Measurements from ENCODE around the gene SERINC4. TPM values are rescaled to one million over a fixed set of nuclear protein-coding genes. Genes with fewer than 3 reads are reported as not detected.
"Not testable (repeated sequence)": the region's sequence is repeated elsewhere in the genome, so short reads cannot be mapped to it uniquely, and the experiment has no call there.

The SERINC4 gene
- total RNA-seq (0.13 TPM), polyA plus RNA-seq (ENCODE audit: insufficient read depth, low read depth, low replicate concordance) (0.47 TPM)
- long read RNA-seq, donor 1, result 0 reads
- long read RNA-seq, donor 2, result 0 reads
- long read RNA-seq, donor 3, partial matches to known transcripts, result 54 of 235 reads
- long read RNA-seq, donor 3, other reads (novel, unspliced or antisense), result 181 of 235 reads
- long read RNA-seq, donor 4, result 0 reads
- long read RNA-seq, donor 5, result 0 reads
- long read RNA-seq, donor 6, result 0 reads
- long read RNA-seq, donor 7, partial matches to known transcripts, result 0 of 1 reads
- long read RNA-seq, donor 7, other reads (novel, unspliced or antisense), result 1 of 1 reads
- long read RNA-seq, donor 8, result 0 reads
- long read RNA-seq, donor 9, result 0 reads
- long read RNA-seq, donor 10, result 0 reads

DNA sequence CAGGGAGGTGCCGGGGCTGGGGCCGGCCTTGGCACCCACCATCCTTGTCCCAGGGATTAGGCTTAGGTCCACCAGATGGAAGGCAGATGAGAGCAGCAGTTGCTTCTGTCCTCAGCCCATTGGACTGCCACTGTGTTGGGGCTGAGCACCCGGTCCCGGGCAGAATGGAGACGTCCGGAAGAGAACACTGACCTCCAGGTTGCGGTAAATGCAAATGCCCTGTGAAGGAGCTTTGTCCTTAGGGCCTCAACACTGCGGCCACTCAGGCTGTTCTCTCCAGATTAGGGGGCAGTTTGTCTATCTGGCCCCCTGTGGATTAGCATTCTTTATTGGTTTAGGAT is at the start of gene SERINC4:
Gene SERINC4 (minus strand): TSS at position 276 of the 341 bp plus-strand sequence. CDS start 234 bp downstream, at position 42.
- Histone ChIP-seq H3K27ac (ENCODE audit: low read depth in 2 of 2, low read length in 2 of 2) (peak within 1 kb of the TSS; percentile 98 to 100), H3K36me3 (ENCODE audit: control insufficient read depth in 2 of 3, insufficient read depth in 3 of 3, low read length in 3 of 3) (peaks cover 4 to 22% (median 18%) of the 10 kb centered on the region in 3 donors), H3K9ac (ENCODE audit: low read length in 3 of 3) (peak within 1 kb of the TSS; percentile 96 to 97 (median 97)), H3K9me3 (ENCODE audit: control insufficient read depth in 2 of 3, insufficient read depth in 1 of 3, low read length in 3 of 3) (no peaks in the 10 kb centered on the region), H3K27me3 (ENCODE audit: control insufficient read depth, insufficient read depth, low read length) (no peaks in the 10 kb centered on the region), H3K4me1 (ENCODE audit: control insufficient read depth in 2 of 3, insufficient read depth in 2 of 3, low read depth in 1 of 3, low read length in 3 of 3) (peaks cover 0 to 28% (median 22%) of the 10 kb centered on the region in 3 donors), H3K4me3 (ENCODE audit: low read length in 3 of 3) (peak within 1 kb of the TSS; percentile 97 to 99 (median 98))
- no peak for FAIRE-seq
- DNase-seq, result peak in 1 of 5 donors; percentile 62
- TF ChIP-seq, protein P1, sequence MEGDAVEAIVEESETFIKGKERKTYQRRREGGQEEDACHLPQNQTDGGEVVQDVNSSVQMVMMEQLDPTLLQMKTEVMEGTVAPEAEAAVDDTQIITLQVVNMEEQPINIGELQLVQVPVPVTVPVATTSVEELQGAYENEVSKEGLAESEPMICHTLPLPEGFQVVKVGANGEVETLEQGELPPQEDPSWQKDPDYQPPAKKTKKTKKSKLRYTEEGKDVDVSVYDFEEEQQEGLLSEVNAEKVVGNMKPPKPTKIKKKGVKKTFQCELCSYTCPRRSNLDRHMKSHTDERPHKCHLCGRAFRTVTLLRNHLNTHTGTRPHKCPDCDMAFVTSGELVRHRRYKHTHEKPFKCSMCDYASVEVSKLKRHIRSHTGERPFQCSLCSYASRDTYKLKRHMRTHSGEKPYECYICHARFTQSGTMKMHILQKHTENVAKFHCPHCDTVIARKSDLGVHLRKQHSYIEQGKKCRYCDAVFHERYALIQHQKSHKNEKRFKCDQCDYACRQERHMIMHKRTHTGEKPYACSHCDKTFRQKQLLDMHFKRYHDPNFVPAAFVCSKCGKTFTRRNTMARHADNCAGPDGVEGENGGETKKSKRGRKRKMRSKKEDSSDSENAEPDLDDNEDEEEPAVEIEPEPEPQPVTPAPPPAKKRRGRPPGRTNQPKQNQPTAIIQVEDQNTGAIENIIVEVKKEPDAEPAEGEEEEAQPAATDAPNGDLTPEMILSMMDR (IDR thresholded peaks at IDR 0.05; ENCODE audit: borderline replicate concordance, extremely low read depth, insufficient read depth), result no peak
- intact Hi-C loops (cut with DNase I), result no loop called here

DNA sequence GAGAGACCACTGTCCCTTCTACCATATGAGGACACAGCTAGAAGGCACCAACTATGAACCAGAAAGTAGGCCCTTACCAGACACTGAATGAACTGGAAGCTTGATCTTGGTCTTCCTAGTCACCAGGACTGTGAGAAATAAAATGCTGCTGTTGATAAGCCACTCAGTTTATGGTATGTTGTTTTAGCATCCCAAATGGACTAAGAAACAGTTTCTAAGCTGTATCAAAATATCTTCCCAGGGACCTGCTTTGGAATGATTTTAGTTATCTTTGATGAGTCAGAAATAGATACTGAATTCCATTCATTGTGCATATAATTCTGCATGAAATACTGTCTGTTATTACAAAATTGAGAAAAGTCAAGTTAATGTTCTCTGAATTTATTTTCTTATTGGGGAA is 45.4 kb upstream of the SERINC4 start:
- TF ChIP-seq, protein P1 (IDR thresholded peaks at IDR 0.05; ENCODE audit: borderline replicate concordance, extremely low read depth, insufficient read depth), result no peak
- Histone ChIP-seq H3K36me3 (ENCODE audit: control insufficient read depth in 2 of 3, insufficient read depth in 3 of 3, low read length in 3 of 3) (peaks cover 0 to 2% (median 0%) of the 10 kb centered on the region in 3 donors), H3K9me3 (ENCODE audit: control insufficient read depth in 2 of 3, insufficient read depth in 1 of 3, low read length in 3 of 3) (no peaks in the 10 kb centered on the region), H3K4me3 (ENCODE audit: low read length in 3 of 3) (no peak overlapping the region), H3K4me1 (ENCODE audit: control insufficient read depth in 2 of 3, insufficient read depth in 2 of 3, low read depth in 1 of 3, low read length in 3 of 3) (no peaks in the 10 kb centered on the region), H3K9ac (ENCODE audit: low read length in 3 of 3) (no peak overlapping the region), H3K27ac (ENCODE audit: low read depth in 2 of 2, low read length in 2 of 2) (no peak overlapping the region), H3K27me3 (ENCODE audit: control insufficient read depth, insufficient read depth, low read length) (no peaks in the 10 kb centered on the region)
- no peak for DNase-seq
- FAIRE-seq, result no peak
- intact Hi-C loops (cut with DNase I), result no loop called here

DNA sequence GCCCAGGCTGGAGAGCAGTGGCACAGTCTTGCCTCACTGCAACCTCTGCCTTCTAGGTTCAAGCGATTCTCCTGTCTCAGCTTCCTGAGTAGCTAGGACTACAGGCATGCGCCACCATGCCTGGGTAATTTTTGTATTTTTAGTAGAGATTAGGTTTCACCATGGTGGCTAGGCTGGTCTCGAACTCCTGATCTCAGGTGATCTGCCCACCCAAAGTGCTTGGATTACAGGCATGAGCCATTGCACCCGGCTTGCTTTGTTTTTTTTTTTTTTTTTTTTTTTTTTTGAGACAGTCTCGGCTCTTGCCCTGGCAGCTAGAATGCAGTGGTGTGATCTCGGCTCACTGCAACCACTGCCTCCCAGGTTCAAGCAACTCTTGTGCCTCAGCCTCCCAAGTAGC is 32.5 kb upstream of the SERINC4 start:
- H3K4me1 ChIP-seq (ENCODE audit: control insufficient read depth in 2 of 3, insufficient read depth in 2 of 3, low read depth in 1 of 3, low read length in 3 of 3); H3K4me3 ChIP-seq (ENCODE audit: low read length in 3 of 3); H3K27me3 ChIP-seq (ENCODE audit: control insufficient read depth, insufficient read depth, low read length); H3K9me3 ChIP-seq (ENCODE audit: control insufficient read depth in 2 of 3, insufficient read depth in 1 of 3, low read length in 3 of 3); H3K9ac ChIP-seq (ENCODE audit: low read length in 3 of 3); H3K27ac ChIP-seq (ENCODE audit: low read depth in 2 of 2, low read length in 2 of 2); FAIRE-seq; H3K36me3 ChIP-seq (ENCODE audit: control insufficient read depth in 2 of 3, insufficient read depth in 3 of 3, low read length in 3 of 3); DNase-seq; intact Hi-C loops (cut with DNase I): not testable (repeated sequence)

DNA sequence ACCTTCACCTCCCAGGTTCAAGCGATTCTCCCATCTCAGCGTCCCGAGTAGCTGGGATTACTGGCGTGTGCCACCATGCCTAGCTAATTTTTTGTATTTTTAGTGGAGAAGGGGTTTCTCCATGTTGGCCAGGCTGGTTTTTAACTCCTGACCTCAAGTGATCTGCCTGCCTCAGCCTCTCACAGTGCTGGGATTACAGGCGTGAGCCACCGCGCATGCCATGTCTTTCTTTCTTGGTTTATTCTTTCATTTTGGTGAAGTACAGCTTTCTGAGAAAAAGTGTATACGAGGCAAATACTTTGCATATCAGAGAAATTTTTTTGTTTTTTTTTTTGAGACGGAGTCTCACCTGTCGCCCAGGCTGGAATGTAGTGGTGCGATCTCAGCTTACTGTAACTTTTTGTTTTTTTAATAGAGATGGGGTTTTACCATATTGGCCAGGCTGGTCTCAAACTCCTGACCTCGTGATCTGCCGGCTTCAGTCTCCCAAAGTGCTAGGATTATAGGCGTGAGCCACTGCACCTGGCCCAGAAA is 31.6 kb upstream of the SERINC4 start:
- H3K9me3 ChIP-seq (ENCODE audit: control insufficient read depth in 2 of 3, insufficient read depth in 1 of 3, low read length in 3 of 3); DNase-seq; H3K27me3 ChIP-seq (ENCODE audit: control insufficient read depth, insufficient read depth, low read length); H3K4me3 ChIP-seq (ENCODE audit: low read length in 3 of 3); FAIRE-seq; H3K36me3 ChIP-seq (ENCODE audit: control insufficient read depth in 2 of 3, insufficient read depth in 3 of 3, low read length in 3 of 3); intact Hi-C loops (cut with DNase I); H3K9ac ChIP-seq (ENCODE audit: low read length in 3 of 3); H3K27ac ChIP-seq (ENCODE audit: low read depth in 2 of 2, low read length in 2 of 2); H3K4me1 ChIP-seq (ENCODE audit: control insufficient read depth in 2 of 3, insufficient read depth in 2 of 3, low read depth in 1 of 3, low read length in 3 of 3): not testable (repeated sequence)

DNA sequence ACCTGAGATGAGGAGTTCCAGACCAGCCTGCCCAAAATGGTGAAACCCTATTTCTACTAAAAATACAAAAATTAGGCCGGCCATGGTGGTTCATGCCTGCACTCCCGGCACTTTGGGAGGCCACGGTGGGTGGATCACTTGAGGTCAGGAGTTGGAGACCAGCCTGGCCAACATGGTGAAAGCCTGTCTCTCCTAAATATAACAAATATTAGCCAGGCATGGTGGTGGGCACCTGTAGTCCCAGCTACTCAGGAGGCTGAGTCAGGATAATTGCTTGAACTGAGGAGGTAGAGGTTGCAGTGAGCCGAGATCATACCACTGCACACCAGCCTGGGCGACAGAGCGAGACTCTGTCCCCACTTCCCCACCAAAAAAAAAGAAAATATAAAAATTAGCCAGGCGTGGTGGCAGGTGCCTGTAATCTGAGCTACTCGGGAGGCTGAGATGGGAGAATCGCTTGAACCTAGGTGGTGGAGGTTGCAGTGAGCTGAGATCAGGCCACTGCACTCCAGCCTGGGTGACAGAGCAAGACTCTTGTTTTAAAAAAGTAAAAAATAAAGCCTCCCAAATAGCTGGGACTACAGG is 30.8 kb upstream of the SERINC4 start:
- H3K9ac ChIP-seq (ENCODE audit: low read length in 3 of 3); H3K27me3 ChIP-seq (ENCODE audit: control insufficient read depth, insufficient read depth, low read length); H3K36me3 ChIP-seq (ENCODE audit: control insufficient read depth in 2 of 3, insufficient read depth in 3 of 3, low read length in 3 of 3); intact Hi-C loops (cut with DNase I); H3K27ac ChIP-seq (ENCODE audit: low read depth in 2 of 2, low read length in 2 of 2); DNase-seq; H3K4me1 ChIP-seq (ENCODE audit: control insufficient read depth in 2 of 3, insufficient read depth in 2 of 3, low read depth in 1 of 3, low read length in 3 of 3); FAIRE-seq; H3K4me3 ChIP-seq (ENCODE audit: low read length in 3 of 3); H3K9me3 ChIP-seq (ENCODE audit: control insufficient read depth in 2 of 3, insufficient read depth in 1 of 3, low read length in 3 of 3): not testable (repeated sequence)

DNA sequence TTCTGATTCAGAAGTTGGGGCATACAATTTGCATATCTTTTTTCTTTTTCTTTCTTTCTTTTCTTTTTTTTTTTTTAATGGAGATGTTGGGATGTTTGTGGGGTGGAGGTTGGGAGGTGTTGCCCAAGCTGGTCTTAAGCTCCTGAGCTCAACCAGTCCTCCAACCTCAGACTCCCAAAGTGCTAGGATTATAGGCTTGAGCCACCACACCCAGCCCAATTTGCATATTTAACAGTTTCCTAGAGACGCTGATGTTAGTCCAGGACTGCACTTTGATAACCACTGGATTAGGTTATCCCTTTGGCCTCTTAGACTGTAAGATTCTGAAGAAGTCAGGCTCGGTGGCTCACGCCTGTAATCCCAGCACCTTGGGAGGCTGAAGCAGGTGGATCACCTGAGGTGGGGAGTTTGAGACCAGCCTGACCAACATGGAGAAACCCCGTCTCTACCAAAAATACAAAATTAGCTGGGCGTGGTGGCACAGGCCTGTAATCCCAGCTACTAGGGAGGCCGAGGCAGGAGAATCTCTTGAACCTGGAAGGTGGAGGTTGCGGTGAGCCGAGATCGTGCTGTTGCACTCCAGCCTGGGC is 30.0 kb upstream of the SERINC4 start:
- H3K36me3 ChIP-seq (ENCODE audit: control insufficient read depth in 2 of 3, insufficient read depth in 3 of 3, low read length in 3 of 3); H3K9ac ChIP-seq (ENCODE audit: low read length in 3 of 3); DNase-seq; FAIRE-seq; H3K9me3 ChIP-seq (ENCODE audit: control insufficient read depth in 2 of 3, insufficient read depth in 1 of 3, low read length in 3 of 3); H3K4me3 ChIP-seq (ENCODE audit: low read length in 3 of 3); H3K4me1 ChIP-seq (ENCODE audit: control insufficient read depth in 2 of 3, insufficient read depth in 2 of 3, low read depth in 1 of 3, low read length in 3 of 3); intact Hi-C loops (cut with DNase I); H3K27me3 ChIP-seq (ENCODE audit: control insufficient read depth, insufficient read depth, low read length); H3K27ac ChIP-seq (ENCODE audit: low read depth in 2 of 2, low read length in 2 of 2): not testable (repeated sequence)
